IPS-15b (cell line): Measurements from ENCODE around the gene HECTD2.
"Not testable (repeated sequence)": the region's sequence is repeated elsewhere in the genome, so short reads cannot be mapped to it uniquely, and the experiment has no call there.

Experiments
- H3K27me3 ChIP-seq: one replicate; pipeline ENCODE4 v1.6.1; 2013; ENCODE audit warnings: low read length; ENCODE audit not compliant: control insufficient read depth, insufficient read depth
- H3K36me3 ChIP-seq: one replicate; pipeline ENCODE4 v1.6.1; 2013; ENCODE audit warnings: low read length; ENCODE audit not compliant: control insufficient read depth, insufficient read depth
- H3K4me1 ChIP-seq: one replicate; pipeline ENCODE4 v1.6.1; 2013; ENCODE audit warnings: mild to moderate bottlenecking, low read length; ENCODE audit not compliant: control insufficient read depth, insufficient read depth
- H3K4me3 ChIP-seq: one replicate; pipeline ENCODE4 v1.5.1; 2013; ENCODE audit warnings: low read depth, low read length
- H3K9ac ChIP-seq: one replicate; pipeline ENCODE4 v1.6.1; 2013; ENCODE audit warnings: low read depth, mild to moderate bottlenecking, low read length
- H3K9me3 ChIP-seq: one replicate; pipeline ENCODE4 v1.6.1; 2013; ENCODE audit warnings: mild to moderate bottlenecking, low read length; ENCODE audit not compliant: control insufficient read depth, insufficient read depth

HECTD2 gene

GRCh38 chr10:91545838-91546237, 135.7 kb downstream of the HECTD2 start:
- no peaks in the 10 kb centered on the region for H3K9me3 ChIP-seq
- no peak overlapping the region for H3K4me3 ChIP-seq
- no peak overlapping the region for H3K9ac ChIP-seq
- H3K27me3 ChIP-seq, result no peaks in the 10 kb centered on the region
- H3K36me3 ChIP-seq, result no peaks in the 10 kb centered on the region
- no peaks in the 10 kb centered on the region for H3K4me1 ChIP-seq

- Histone ChIP-seq H3K9ac (no peak overlapping the region), H3K9me3 (no peaks in the 10 kb centered on the region), H3K4me3 (no peak overlapping the region), H3K4me1 (peaks cover 4% of the 10 kb centered on the region), H3K36me3 (no peaks in the 10 kb centered on the region), H3K27me3 (peaks cover 3% of the 10 kb centered on the region)
These were observed 139.1 kb downstream of the HECTD2 start for GRCh38 chr10:91549262-91549661.

GRCh38 chr10:91550021-91550420, 139.9 kb downstream of the HECTD2 start:
- Histone ChIP-seq H3K4me1 (peaks cover 4% of the 10 kb centered on the region), H3K9ac (no peak overlapping the region), H3K4me3 (no peak overlapping the region), H3K9me3 (no peaks in the 10 kb centered on the region), H3K36me3 (no peaks in the 10 kb centered on the region), H3K27me3 (peaks cover 3% of the 10 kb centered on the region)

- Histone ChIP-seq H3K27me3 (peaks cover 3% of the 10 kb centered on the region), H3K36me3 (no peaks in the 10 kb centered on the region), H3K4me3 (no peak overlapping the region), H3K9ac (no peak overlapping the region), H3K4me1 (peaks cover 4% of the 10 kb centered on the region), H3K9me3 (no peaks in the 10 kb centered on the region)
These were observed 141.7 kb downstream of the HECTD2 start for GRCh38 chr10:91551856-91552255.

GRCh38 chr10:91552274-91553095, 142.3 kb downstream of the HECTD2 start:
- Histone ChIP-seq H3K4me1 (peaks cover 4% of the 10 kb centered on the region), H3K27me3 (peaks cover 3% of the 10 kb centered on the region), H3K9me3 (no peaks in the 10 kb centered on the region), H3K36me3 (no peaks in the 10 kb centered on the region), H3K9ac (no peak overlapping the region), H3K4me3 (no peak overlapping the region)

GRCh38 chr10:91555455-91555854, 145.3 kb downstream of the HECTD2 start:
- no peaks in the 10 kb centered on the region for H3K9me3 ChIP-seq
- H3K4me3 ChIP-seq, result no peak overlapping the region
- no peak overlapping the region for H3K9ac ChIP-seq
- H3K36me3 ChIP-seq, result no peaks in the 10 kb centered on the region
- H3K4me1 ChIP-seq, result peaks cover 4% of the 10 kb centered on the region
- H3K27me3 ChIP-seq, result peaks cover 3% of the 10 kb centered on the region

- Histone ChIP-seq H3K9me3 (no peaks in the 10 kb centered on the region), H3K9ac (no peak overlapping the region), H3K4me3 (no peak overlapping the region), H3K36me3 (no peaks in the 10 kb centered on the region), H3K4me1 (peaks cover 3% of the 10 kb centered on the region), H3K27me3 (peaks cover 3% of the 10 kb centered on the region)
These were observed 146.8 kb downstream of the HECTD2 start for GRCh38 chr10:91556691-91557566.

- H3K36me3 ChIP-seq, result no peaks in the 10 kb centered on the region
- H3K4me3 ChIP-seq, result no peak overlapping the region
- no peak overlapping the region for H3K9ac ChIP-seq
- no peaks in the 10 kb centered on the region for H3K27me3 ChIP-seq
- no peaks in the 10 kb centered on the region for H3K4me1 ChIP-seq
- H3K9me3 ChIP-seq, result no peaks in the 10 kb centered on the region
These were observed 147.5 kb downstream of the HECTD2 start for GRCh38 chr10:91557651-91558111.

GRCh38 chr10:91558473-91558872, 148.3 kb downstream of the HECTD2 start:
- Histone ChIP-seq H3K4me1 (no peaks in the 10 kb centered on the region), H3K36me3 (no peaks in the 10 kb centered on the region), H3K4me3 (no peak overlapping the region), H3K9ac (no peak overlapping the region), H3K27me3 (no peaks in the 10 kb centered on the region), H3K9me3 (no peaks in the 10 kb centered on the region)

- Histone ChIP-seq H3K4me3 (no peak overlapping the region), H3K4me1 (no peaks in the 10 kb centered on the region), H3K27me3 (no peaks in the 10 kb centered on the region), H3K9me3 (no peaks in the 10 kb centered on the region), H3K9ac (no peak overlapping the region), H3K36me3 (no peaks in the 10 kb centered on the region)
These were observed 149.0 kb downstream of the HECTD2 start for GRCh38 chr10:91559169-91559568.

GRCh38 chr10:91559750-91560149, 149.6 kb downstream of the HECTD2 start:
- no peaks in the 10 kb centered on the region for H3K36me3 ChIP-seq
- no peaks in the 10 kb centered on the region for H3K9me3 ChIP-seq
- no peaks in the 10 kb centered on the region for H3K27me3 ChIP-seq
- H3K4me3 ChIP-seq, result no peak overlapping the region
- no peak overlapping the region for H3K9ac ChIP-seq
- H3K4me1 ChIP-seq, result no peaks in the 10 kb centered on the region

- not testable (repeated sequence) for H3K36me3 ChIP-seq, H3K4me3 ChIP-seq, H3K27me3 ChIP-seq, H3K4me1 ChIP-seq, H3K9ac ChIP-seq, H3K9me3 ChIP-seq
These were observed 150.7 kb downstream of the HECTD2 start for GRCh38 chr10:91560827-91561226.
